BE2C (cell line): ENCODE measurements around the gene ZPBP2.

Experiments used
- DNase-seq: peaks from one replicate; pipeline ENCODE4 v3.0.0-alpha.2; 2020
- H3K27me3 ChIP-seq: fragments of 250-450 bp; sonication (Bioruptor Pico); 2 replicates; pipeline ENCODE4 v1.5.1; 2020; ENCODE audit warnings: mild to moderate bottlenecking
- H3K36me3 ChIP-seq: fragments of 250-450 bp; sonication (Bioruptor Pico); 2 replicates; pipeline ENCODE4 v1.5.1; 2020; ENCODE audit warnings: mild to moderate bottlenecking
- H3K4me1 ChIP-seq: fragments of 250-450 bp; sonication (Bioruptor Pico); 2 replicates; pipeline ENCODE4 v1.5.1; 2020
- H3K4me3 ChIP-seq: 2 replicates; pipeline ENCODE4 v1.5.1; 2011; ENCODE audit warnings: low read depth, low read length
- H3K9me3 ChIP-seq: fragments of 250-450 bp; sonication (Bioruptor Pico); 2 replicates; pipeline ENCODE4 v1.5.1; 2020
- CTCF ChIP-seq: IDR thresholded peaks from 2 replicates; pipeline ENCODE4 v1.5.1; 2012; ENCODE audit warnings: mild to moderate bottlenecking, low read depth, low read length

The ZPBP2 gene

GRCh38 chr17:39823407-39824054, 44.5 kb upstream of the ZPBP2 start:
- Histone ChIP-seq H3K4me3 (no peak overlapping the region), H3K27me3 (peaks cover 36% of the 10 kb centered on the region), H3K36me3 (no peaks in the 10 kb centered on the region), H3K4me1 (no peaks in the 10 kb centered on the region), H3K9me3 (peaks cover 7% of the 10 kb centered on the region; the same call in 1 of the 2 replicates)
- no peak for TF ChIP-seq CTCF
- no peak for DNase-seq

GRCh38 chr17:39826334-39826733, 41.7 kb upstream of the ZPBP2 start:
- no peak for TF ChIP-seq CTCF
- no peak overlapping the region for H3K4me3 ChIP-seq
- H3K4me1 ChIP-seq = no peaks in the 10 kb centered on the region
- DNase-seq = no peak
- peaks cover 7% of the 10 kb centered on the region; the same call in 1 of the 2 replicates for H3K9me3 ChIP-seq
- no peaks in the 10 kb centered on the region for H3K36me3 ChIP-seq
- H3K27me3 ChIP-seq = peaks cover 54% of the 10 kb centered on the region

GRCh38 chr17:39828443-39828842, 39.6 kb upstream of the ZPBP2 start:
- Histone ChIP-seq H3K4me3 (no peak overlapping the region), H3K9me3 (peaks cover 7% of the 10 kb centered on the region; the same call in 1 of the 2 replicates), H3K36me3 (no peaks in the 10 kb centered on the region), H3K27me3 (peaks cover 64% of the 10 kb centered on the region), H3K4me1 (no peaks in the 10 kb centered on the region)
- DNase-seq = no peak
- no peak for TF ChIP-seq CTCF

- no peaks in the 10 kb centered on the region for H3K36me3 ChIP-seq
- no peak for TF ChIP-seq CTCF
- no peak for DNase-seq
- H3K27me3 ChIP-seq = peaks cover 65% of the 10 kb centered on the region
- no peaks in the 10 kb centered on the region for H3K9me3 ChIP-seq
- no peak overlapping the region for H3K4me3 ChIP-seq
- H3K4me1 ChIP-seq = no peaks in the 10 kb centered on the region
Measured at GRCh38 chr17:39831588-39831987, 36.4 kb upstream of the ZPBP2 start.

GRCh38 chr17:39834017-39834416, 34.0 kb upstream of the ZPBP2 start:
- TF ChIP-seq CTCF = no peak
- DNase-seq = no peak
- H3K9me3 ChIP-seq = no peaks in the 10 kb centered on the region
- no peaks in the 10 kb centered on the region for H3K4me1 ChIP-seq
- H3K36me3 ChIP-seq = no peaks in the 10 kb centered on the region
- peaks cover 43% of the 10 kb centered on the region for H3K27me3 ChIP-seq
- H3K4me3 ChIP-seq = no peak overlapping the region

- Histone ChIP-seq H3K9me3 (no peaks in the 10 kb centered on the region), H3K4me3 (no peak overlapping the region), H3K4me1 (no peaks in the 10 kb centered on the region), H3K27me3 (peaks cover 42% of the 10 kb centered on the region), H3K36me3 (no peaks in the 10 kb centered on the region)
- DNase-seq = no peak
- TF ChIP-seq CTCF = 0 out of 2 replicates have a peak, but pooled peaks have one; percentile 4
Measured at GRCh38 chr17:39835038-39835786, 32.8 kb upstream of the ZPBP2 start.
